HepG2 (cell line): Measurements from ENCODE around the gene MICAL3. TPM values are rescaled to one million over a fixed set of nuclear protein-coding genes. Genes with fewer than 3 reads are reported as not detected.

ENCODE experiments used
- ADNP ChIP-seq: sonication (generic); formaldehyde crosslinking; IDR thresholded peaks from 2 replicates; pipeline ENCODE4 v1.4.0; 2020; ENCODE audit warnings: missing genetic modification reagents
- AGO1 ChIP-seq: fragments of 200-400 bp; formaldehyde crosslinking; IDR thresholded peaks from 2 replicates; pipeline ENCODE4 v1.6.1; 2017; ENCODE audit warnings: mild to moderate bottlenecking, low read depth, low read length, moderate library complexity; ENCODE audit not compliant: poor library complexity, severe bottlenecking
- ARNT ChIP-seq: fragments of 450-650 bp; IDR thresholded peaks from 2 replicates; pipeline ENCODE4 v1.6.1; 2017
- E2F5 ChIP-seq: sonication (generic); formaldehyde crosslinking; conservative IDR thresholded peaks from 2 replicates; pipeline ENCODE4 v1.4.0; 2020; ENCODE audit warnings: missing genetic modification reagents
- NFAT5 ChIP-seq: sonication (generic); formaldehyde crosslinking; IDR thresholded peaks from 2 replicates; pipeline ENCODE4 v1.4.0; 2020; ENCODE audit warnings: missing genetic modification reagents
- NFATC3 ChIP-seq: sonication (generic); formaldehyde crosslinking; IDR thresholded peaks from 2 replicates; pipeline ENCODE4 v1.5.1; 2020; ENCODE audit warnings: mild to moderate bottlenecking, missing genetic modification reagents
- POLR2A ChIP-seq, 2 experiments: IDR thresholded peaks; 2 replicates each; pipeline ENCODE4 v1.6.1; 2011; ENCODE audit warnings: low read depth in 2 of 2, low read length in 2 of 2, mild to moderate bottlenecking in 1 of 2, moderate library complexity in 1 of 2; ENCODE audit not compliant: insufficient read depth in 1 of 2
- RBM39 ChIP-seq: fragments of 200-400 bp; formaldehyde crosslinking; IDR thresholded peaks from one replicate; pipeline ENCODE4 v1.6.1; 2018; ENCODE audit warnings: antibody characterized with exemption, mild to moderate bottlenecking, low read depth, low read length; ENCODE audit not compliant: poor library complexity, severe bottlenecking
- RXRA ChIP-seq: sonication (generic); formaldehyde crosslinking; IDR thresholded peaks from 2 replicates; pipeline ENCODE4 v1.5.1; 2020; ENCODE audit warnings: missing genetic modification reagents
- SMC3 ChIP-seq: IDR thresholded peaks from 2 replicates; pipeline ENCODE4 v1.6.1; 2011; ENCODE audit warnings: low read length, improper control_type of control experiment
- THAP9 ChIP-seq: sonication (generic); formaldehyde crosslinking; IDR thresholded peaks from 2 replicates; pipeline ENCODE4; 2020; ENCODE audit warnings: missing genetic modification reagents, mild to moderate bottlenecking, borderline replicate concordance
- ZBTB38 ChIP-seq: sonication (generic); formaldehyde crosslinking; IDR thresholded peaks from 2 replicates; pipeline ENCODE4 v1.5.1; 2020; ENCODE audit warnings: mild to moderate bottlenecking, missing genetic modification reagents
- ZNF124 ChIP-seq: sonication (generic); formaldehyde crosslinking; IDR thresholded peaks from 2 replicates; pipeline ENCODE4 v1.4.0; 2020; ENCODE audit warnings: missing genetic modification reagents
- ZNF253 ChIP-seq: sonication (generic); formaldehyde crosslinking; IDR thresholded peaks from 2 replicates; pipeline ENCODE4 v1.8.0; 2022; ENCODE audit warnings: mild to moderate bottlenecking, missing genetic modification reagents, borderline replicate concordance
- ZNF503 ChIP-seq: sonication (generic); formaldehyde crosslinking; IDR thresholded peaks from 2 replicates; pipeline ENCODE4 v1.4.0; 2020; ENCODE audit warnings: missing genetic modification reagents
- ZNF510 ChIP-seq: sonication (generic); formaldehyde crosslinking; IDR thresholded peaks from 2 replicates; pipeline ENCODE4 v1.4.0; 2020; ENCODE audit warnings: low read depth, mild to moderate bottlenecking, missing genetic modification reagents
- ZNF775 ChIP-seq: sonication (generic); formaldehyde crosslinking; IDR thresholded peaks from 2 replicates; pipeline ENCODE4 v1.4.0; 2020; ENCODE audit warnings: missing genetic modification reagents, mild to moderate bottlenecking, moderate library complexity, borderline replicate concordance
- ZNF878 ChIP-seq: sonication (generic); formaldehyde crosslinking; IDR thresholded peaks from 2 replicates; pipeline ENCODE4 v1.8.1; 2023; ENCODE audit warnings: mild to moderate bottlenecking, missing genetic modification reagents, moderate library complexity
- polyA plus RNA-seq, 8 experiments: library from polyadenylated mRNA; depleted of rRNA in 3 of 8; stranded (reverse) in 7 of 8; unstranded in 1 of 8; fragments of >200 nt; fragmentation: Illumina TruSeq in 4 of 8; extraction: Trizol in 4 of 8; gene quantifications; 2 replicates each; pipeline versions ENCODE4 v1.2.1 to v1.2.3, GENCODE V29; 2011 to 2016; ENCODE audit warnings: low read depth in 4 of 8, missing spikeins in 1 of 8, mixed read lengths in 1 of 8; ENCODE audit not compliant: insufficient read depth in 1 of 8
- total RNA-seq, 5 experiments: library from RNA; depleted of rRNA; stranded (reverse); fragments of >200 nt; fragmentation: Illumina TruSeq; extraction: Trizol; gene quantifications; 2 replicates each; pipeline ENCODE4 v1.2.3, GENCODE V29; 2016; ENCODE audit warnings: low read depth in 1 of 5

MICAL3 gene
- total and polyA plus RNA-seq, 2 of the 13 experiments (the other 11 are each of a cell fraction or from before 2014, with no cell fraction given): 5.3 to 12.5 TPM

- TF ChIP-seq ZNF503 (CRISPR knock-in tag) (0 out of 2 replicates have a peak, but pooled peaks have one; percentile 49), ZNF124 (no peak), POLR2A (IDR thresholded peaks at IDR 0.05; ENCODE audit: insufficient read depth in 1 of 2, low read depth in 2 of 2, low read length in 2 of 2) (no peak), NFATC3 (CRISPR knock-in tag) (no peak), ZNF510 (CRISPR knock-in tag) (no peak), THAP9 (CRISPR knock-in tag) (no peak), ADNP (no peak), AGO1 (no peak), ARNT (no peak), ZBTB38 (0 out of 2 replicates have a peak, but pooled peaks have one; percentile 13), ZNF253 (CRISPR knock-in tag) (no peak), ZNF878 (no peak), RBM39 (no peak), RXRA (CRISPR knock-in tag) (no peak), NFAT5 (CRISPR knock-in tag) (no peak), E2F5 (CRISPR knock-in tag) (no peak), SMC3 (peak; percentile 33; the same call in 1 of the 2 replicates), ZNF775 (CRISPR knock-in tag) (no peak)
Observed at GRCh38 chr22:17972385-17973191, 51.8 kb downstream of the MICAL3 start (continued).
